Measurements from ENCODE around the gene MBP. TPM values are rescaled to one million over a fixed set of nuclear protein-coding genes. Genes with fewer than 3 reads are reported as not detected.

Gene MBP
- polyA plus RNA-seq, 1 experiment: 2.1 TPM

DNA sequence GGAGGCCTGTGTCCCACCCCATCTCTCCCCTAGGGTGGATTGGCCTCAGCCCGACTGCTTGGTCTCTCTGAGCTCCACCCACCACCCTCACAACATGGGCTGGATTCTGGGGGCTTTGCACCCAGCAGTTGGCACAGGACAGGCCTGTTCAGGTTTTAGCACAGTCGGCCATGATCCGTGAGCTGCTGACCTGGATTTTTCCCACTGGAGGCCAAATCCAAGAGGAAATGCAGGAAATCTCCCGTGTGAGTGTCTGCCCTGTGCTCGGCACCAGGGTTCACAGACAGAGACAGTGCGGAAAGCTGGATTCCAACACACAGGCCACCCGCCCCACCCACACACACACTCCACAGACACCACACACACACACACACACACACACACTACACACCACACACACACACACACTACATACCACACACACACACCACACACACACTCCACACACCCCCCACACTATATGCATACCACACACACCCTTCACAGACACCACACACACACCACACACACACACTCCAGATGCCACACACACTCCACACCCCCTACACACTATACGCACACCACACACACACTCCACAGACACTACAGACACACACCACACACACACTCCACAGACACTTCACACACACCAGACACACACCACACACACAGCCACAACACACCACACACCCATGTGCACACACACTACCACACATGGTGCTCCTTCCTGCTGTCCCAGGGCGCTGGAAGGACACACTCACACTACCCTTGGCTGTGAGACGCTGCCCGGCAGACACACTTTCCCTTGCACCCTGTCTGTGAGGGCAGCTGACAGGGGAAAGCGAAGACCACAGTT is 14.1 kb downstream of the MBP start:
- Histone ChIP-seq H3K4me3 (ENCODE audit: low read depth, low read length) (no peak overlapping the region), H3K27me3 (ENCODE audit: control insufficient read depth, insufficient read depth, low read length) (no peaks in the 10 kb centered on the region), H3K36me3 (ENCODE audit: control insufficient read depth, insufficient read depth, low read length) (no peaks in the 10 kb centered on the region)
- ChIA-PET POLR2A (no interaction called here), CTCF (no interaction called here)
- TF ChIP-seq, protein P1, sequence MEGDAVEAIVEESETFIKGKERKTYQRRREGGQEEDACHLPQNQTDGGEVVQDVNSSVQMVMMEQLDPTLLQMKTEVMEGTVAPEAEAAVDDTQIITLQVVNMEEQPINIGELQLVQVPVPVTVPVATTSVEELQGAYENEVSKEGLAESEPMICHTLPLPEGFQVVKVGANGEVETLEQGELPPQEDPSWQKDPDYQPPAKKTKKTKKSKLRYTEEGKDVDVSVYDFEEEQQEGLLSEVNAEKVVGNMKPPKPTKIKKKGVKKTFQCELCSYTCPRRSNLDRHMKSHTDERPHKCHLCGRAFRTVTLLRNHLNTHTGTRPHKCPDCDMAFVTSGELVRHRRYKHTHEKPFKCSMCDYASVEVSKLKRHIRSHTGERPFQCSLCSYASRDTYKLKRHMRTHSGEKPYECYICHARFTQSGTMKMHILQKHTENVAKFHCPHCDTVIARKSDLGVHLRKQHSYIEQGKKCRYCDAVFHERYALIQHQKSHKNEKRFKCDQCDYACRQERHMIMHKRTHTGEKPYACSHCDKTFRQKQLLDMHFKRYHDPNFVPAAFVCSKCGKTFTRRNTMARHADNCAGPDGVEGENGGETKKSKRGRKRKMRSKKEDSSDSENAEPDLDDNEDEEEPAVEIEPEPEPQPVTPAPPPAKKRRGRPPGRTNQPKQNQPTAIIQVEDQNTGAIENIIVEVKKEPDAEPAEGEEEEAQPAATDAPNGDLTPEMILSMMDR (IDR thresholded peaks at IDR 0.05; ENCODE audit: insufficient read depth, low read depth, low read length): no peak
- DNase-seq (ENCODE audit: low read depth): no peak

DNA sequence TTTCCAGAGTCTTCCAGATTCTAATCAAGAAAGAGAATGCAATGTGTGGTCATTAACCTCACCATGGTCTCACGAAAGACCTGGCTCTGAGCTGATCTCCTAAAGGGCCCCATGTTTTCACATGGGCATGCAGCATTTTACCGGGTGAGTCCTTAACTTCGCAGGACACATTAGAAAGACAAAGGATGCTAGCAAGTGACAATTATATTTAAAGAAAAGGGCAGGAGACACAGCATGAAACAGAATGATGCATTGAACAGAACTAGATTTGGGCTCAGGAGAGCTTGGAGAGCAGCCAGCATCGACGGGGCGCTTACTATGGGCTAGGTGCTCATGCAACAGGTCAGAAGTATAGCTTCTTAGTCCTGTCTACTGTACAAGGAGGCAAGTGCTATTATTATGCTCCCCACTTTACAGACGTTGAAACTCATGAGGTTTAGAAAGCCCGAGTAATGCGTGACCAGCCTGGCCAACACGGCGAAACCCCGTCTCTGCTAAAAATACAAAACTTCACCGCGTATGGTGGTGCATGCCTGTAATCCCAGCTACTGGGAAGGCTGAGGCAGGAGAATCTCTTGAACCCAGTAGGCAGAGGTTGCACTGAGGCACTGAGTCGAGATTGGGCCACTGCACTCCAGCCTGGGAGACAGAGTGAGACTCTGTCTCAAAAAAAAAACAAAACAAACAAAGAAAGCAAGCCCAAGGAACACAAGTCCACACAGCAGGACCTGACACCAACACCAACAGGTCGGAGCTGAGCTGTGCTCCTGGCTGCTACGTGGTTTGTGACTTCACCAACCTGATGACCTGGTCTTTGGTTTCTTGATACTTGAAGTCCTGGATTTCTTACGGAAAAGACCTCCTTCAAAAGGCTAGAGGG is 16.1 kb downstream of the MBP start:
- POLR2A ChIA-PET: no interaction called here
- Histone ChIP-seq H3K27me3 (ENCODE audit: control insufficient read depth, insufficient read depth, low read length) (no peaks in the 10 kb centered on the region), H3K36me3 (ENCODE audit: control insufficient read depth, insufficient read depth, low read length) (no peaks in the 10 kb centered on the region), H3K4me3 (ENCODE audit: low read depth, low read length) (no peak overlapping the region)
- CTCF ChIA-PET: interaction anchor here (1.3 kb wide), 1 partner anchor 95 kb away, joined by 3 read pairs; no protein-coding TSS in a partner anchor
- no peak for DNase-seq (ENCODE audit: low read depth)
- TF ChIP-seq, protein P1 (IDR thresholded peaks at IDR 0.05; ENCODE audit: insufficient read depth, low read depth, low read length): no peak

DNA sequence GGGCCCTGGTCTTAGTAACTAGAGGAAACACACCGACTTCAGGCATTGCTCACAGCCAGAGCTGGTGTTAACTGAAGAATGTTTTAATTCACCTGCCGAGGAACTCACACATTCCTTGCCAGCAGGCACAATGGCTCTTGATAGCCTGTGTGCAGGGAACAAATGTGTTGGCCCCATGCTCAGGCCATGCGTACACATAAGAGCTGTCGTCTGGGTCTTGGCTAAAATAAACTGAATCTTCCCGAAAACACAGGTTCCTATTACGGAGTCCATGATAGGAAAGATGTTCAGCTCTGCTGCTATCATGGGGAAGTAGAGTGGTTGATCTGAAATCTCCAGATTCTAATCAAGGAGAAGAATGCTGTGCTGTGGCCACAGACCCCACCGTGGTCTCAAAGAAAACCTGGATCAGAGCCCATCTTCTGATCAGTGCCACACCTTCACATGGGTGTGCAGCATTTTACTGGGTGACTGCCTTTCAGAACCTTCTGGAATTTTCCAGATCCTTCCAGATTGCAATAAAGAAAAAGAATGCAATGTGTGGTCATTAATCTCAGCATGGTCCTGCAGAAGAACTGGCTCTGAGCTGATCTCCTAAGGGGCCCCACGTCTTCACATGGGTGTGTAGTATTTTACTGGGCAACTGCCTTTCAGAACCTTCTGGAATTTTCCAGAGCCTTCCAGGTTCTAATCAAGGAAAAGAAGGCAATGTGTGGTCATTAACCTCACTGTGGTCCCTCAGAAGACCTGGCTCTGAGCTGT is 17.2 kb downstream of the MBP start:
- no peak for DNase-seq (ENCODE audit: low read depth)
- Histone ChIP-seq H3K4me3 (ENCODE audit: low read depth, low read length) (no peak overlapping the region), H3K36me3 (ENCODE audit: control insufficient read depth, insufficient read depth, low read length) (no peaks in the 10 kb centered on the region), H3K27me3 (ENCODE audit: control insufficient read depth, insufficient read depth, low read length) (no peaks in the 10 kb centered on the region)
- TF ChIP-seq, protein P1 (IDR thresholded peaks at IDR 0.05; ENCODE audit: insufficient read depth, low read depth, low read length): no peak
- CTCF ChIA-PET: interaction anchor here (1.1 to 1.4 kb wide), 3 partner anchors 96 to 115 kb away, joined by 3 to 5 read pairs (median 3); no protein-coding TSS in a partner anchor
- POLR2A ChIA-PET: interaction anchor here (0.7 kb wide), 1 partner anchor 56 kb away, joined by 3 read pairs; no protein-coding TSS in a partner anchor

DNA sequence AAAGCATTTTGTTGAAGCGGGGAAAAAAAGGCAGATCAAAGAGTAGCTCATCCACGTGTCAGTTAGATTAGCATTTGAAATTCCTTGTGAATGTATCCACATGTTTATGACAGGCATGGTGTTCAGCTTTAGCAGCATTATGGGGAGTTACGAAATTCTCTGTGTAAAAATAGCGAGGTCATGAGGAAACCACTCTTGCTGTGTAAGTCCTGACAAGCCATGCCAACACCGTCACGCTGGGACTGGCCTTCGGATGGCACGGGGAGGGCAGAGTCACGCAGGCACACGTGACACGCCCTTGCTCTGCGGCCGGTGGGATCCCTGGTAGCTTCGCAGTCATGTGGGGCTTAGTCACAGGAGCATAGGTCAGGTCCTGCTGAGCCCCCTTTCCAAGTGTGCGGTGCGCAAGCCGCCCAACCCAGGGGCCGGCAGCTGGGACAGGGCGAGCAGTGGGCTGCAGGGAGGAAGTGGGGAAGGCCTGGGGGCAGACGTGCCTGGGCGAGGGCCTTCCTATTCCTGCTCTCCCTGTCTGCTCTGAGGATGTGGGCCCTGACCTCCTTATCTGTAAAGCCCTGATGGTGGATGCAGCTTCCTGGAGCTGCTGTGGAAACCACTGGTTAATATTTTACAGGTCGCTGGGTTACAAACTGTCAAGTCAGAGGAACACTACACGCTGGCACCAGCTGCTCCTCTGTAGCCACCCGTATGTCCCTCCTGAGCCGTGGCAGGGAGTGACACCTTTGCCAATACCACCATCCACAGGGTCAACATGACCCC is 18.0 kb downstream of the MBP start:
- CTCF ChIA-PET: interaction anchor here (1.1 to 1.4 kb wide), 2 partner anchors 97 to 114 kb away, joined by 3 to 5 read pairs; no protein-coding TSS in a partner anchor
- no peaks in the 10 kb centered on the region for H3K27me3 ChIP-seq (ENCODE audit: control insufficient read depth, insufficient read depth, low read length)
- H3K4me3 ChIP-seq (ENCODE audit: low read depth, low read length): no peak overlapping the region
- POLR2A ChIA-PET: interaction anchor here (0.7 kb wide), 1 partner anchor 57 kb away, joined by 3 read pairs; no protein-coding TSS in a partner anchor
- TF ChIP-seq, protein P1 (IDR thresholded peaks at IDR 0.05; ENCODE audit: insufficient read depth, low read depth, low read length): no peak
- DNase-seq (ENCODE audit: low read depth): peak; percentile 68
- H3K36me3 ChIP-seq (ENCODE audit: control insufficient read depth, insufficient read depth, low read length): no peaks in the 10 kb centered on the region

All from BJ (cell line).